GM23338 (cell line): ENCODE measurements around the gene SYT15. TPM values are rescaled to one million over a fixed set of nuclear protein-coding genes. Genes with fewer than 3 reads are reported as not detected.

Source experiments
- ATAC-seq: fragments of 200-7000 bp; cut with Tn5 transposase; 3 replicates; pipeline ENCODE4 v1.9.1; 2020
- DNase-seq: peaks from one replicate; pipeline ENCODE4 v3.0.0-alpha.2; 2015; ENCODE audit warnings: low spot score
- H2AFZ ChIP-seq: fragments of 200-600 bp; sonication (generic); 2 replicates; pipeline ENCODE4 v1.8.0; 2016; ENCODE audit warnings: antibody characterized with exemption, mild to moderate bottlenecking, moderate library complexity
- H3F3A ChIP-seq: fragments of 200-600 bp; sonication (generic); replicated peaks from 2 replicates; pipeline ENCODE4 v1.8.0; 2017; ENCODE audit warnings: antibody characterized with exemption, mixed run types, low read depth
- H3K27ac ChIP-seq: fragments of 200-600 bp; sonication (generic); 2 replicates; pipeline ENCODE4 v1.6.1; 2016; ENCODE audit warnings: low read depth
- H3K27me3 ChIP-seq: fragments of 200-600 bp; sonication (generic); 2 replicates; pipeline ENCODE4 v1.8.0; 2016; ENCODE audit warnings: mild to moderate bottlenecking, mixed run types, moderate library complexity; ENCODE audit not compliant: insufficient read depth
- H3K36me3 ChIP-seq: fragments of 200-600 bp; sonication (generic); 2 replicates; pipeline ENCODE4 v1.8.0; 2016; ENCODE audit warnings: mild to moderate bottlenecking; ENCODE audit not compliant: insufficient read depth
- H3K4me1 ChIP-seq: fragments of 200-600 bp; sonication (generic); 2 replicates; pipeline ENCODE4 v1.8.0; 2016; ENCODE audit warnings: mild to moderate bottlenecking, moderate library complexity; ENCODE audit not compliant: insufficient read depth
- H3K4me2 ChIP-seq: fragments of 200-600 bp; sonication (generic); 2 replicates; pipeline ENCODE4 v1.7.1; 2017; ENCODE audit warnings: mixed run types
- H3K4me3 ChIP-seq: fragments of 200-600 bp; sonication (generic); 2 replicates; pipeline ENCODE4 v1.6.1; 2016; ENCODE audit warnings: mixed run types
- H3K79me2 ChIP-seq: fragments of 200-600 bp; sonication (generic); replicated peaks from 2 replicates; pipeline ENCODE4 v1.8.0; 2017; ENCODE audit warnings: mild to moderate bottlenecking; ENCODE audit not compliant: insufficient read depth
- H3K9me2 ChIP-seq: fragments of 200-600 bp; sonication (generic); 2 replicates; pipeline ENCODE4 v1.8.0; 2017; ENCODE audit not compliant: insufficient read depth
- H4K20me1 ChIP-seq: fragments of 200-600 bp; sonication (generic); replicated peaks from 2 replicates; pipeline ENCODE4 v1.8.0; 2017; ENCODE audit warnings: mild to moderate bottlenecking; ENCODE audit not compliant: insufficient read depth
- H3K27ac Mint-ChIP-seq: 2 replicates; pipeline ENCODE4 v1.8.0; 2020; ENCODE audit warnings: inconsistent platforms, mild to moderate bottlenecking, moderate library complexity, mixed read lengths
- H3K27me3 Mint-ChIP-seq: 3 replicates; pipeline ENCODE4 v1.8.0; 2022; ENCODE audit warnings: low read depth, mild to moderate bottlenecking, moderate library complexity, mixed read lengths, inconsistent platforms; ENCODE audit not compliant: insufficient read depth, poor library complexity
- H3K36me3 Mint-ChIP-seq: 3 replicates; pipeline ENCODE4 v1.8.0; 2021; ENCODE audit warnings: low read depth, mild to moderate bottlenecking, inconsistent platforms, moderate library complexity, mixed read lengths
- H3K4me1 Mint-ChIP-seq: 3 replicates; pipeline ENCODE4 v1.8.0; 2020; ENCODE audit warnings: mild to moderate bottlenecking, inconsistent platforms, mixed read lengths
- H3K4me3 Mint-ChIP-seq: 3 replicates; pipeline ENCODE4 v1.8.0; 2021; ENCODE audit warnings: moderate library complexity, mild to moderate bottlenecking, inconsistent platforms, mixed read lengths
- H3K9me3 Mint-ChIP-seq: 3 replicates; pipeline ENCODE4 v1.8.0; 2020; ENCODE audit warnings: moderate library complexity, mild to moderate bottlenecking, inconsistent platforms, mixed read lengths
- CTCF ChIP-seq, 2 experiments: fragments of 200-600 bp in 1 of 2; sonication (generic) in 1 of 2; conservative IDR thresholded peaks; 2 replicates each; pipeline versions ENCODE4 v1.5.1 to v1.6.1; 2016 to 2017; ENCODE audit warnings: antibody characterized with exemption in 2 of 2, low read depth in 2 of 2, mild to moderate bottlenecking in 2 of 2, moderate library complexity in 1 of 2
- ZNF331 ChIP-seq: fragments of 250-450 bp; sonication (Bioruptor Pico); IDR thresholded peaks from 2 replicates; pipeline ENCODE4 v1.5.0; 2020; ENCODE audit warnings: low read depth, mild to moderate bottlenecking, moderate library complexity
- polyA plus RNA-seq: library from polyadenylated mRNA; unstranded; fragments of >200 nt; fragmentation: Nextera tagmentation; extraction: Ambion mirVana; gene quantifications from 2 replicates; pipeline ENCODE4 v1.2.1, GENCODE V29; 2016
- total RNA-seq: library from RNA; depleted of rRNA; stranded (reverse); fragments of >200 nt; shearing (Covaris generic); gene quantifications from 2 replicates; pipeline ENCODE4 v1.2.3, GENCODE V29; 2014
- TF ChIP-seq, protein P1 (sequence below): fragments of 250-450 bp; sonication (Bioruptor Pico); IDR thresholded peaks from 2 replicates; pipeline ENCODE4 v1.5.0; 2020; ENCODE audit warnings: mild to moderate bottlenecking, moderate library complexity
- TF ChIP-seq, protein P2 (sequence below): IDR thresholded peaks from 2 replicates; pipeline ENCODE4 v1.6.1; 2016; ENCODE audit warnings: antibody characterized with exemption

The SYT15 gene
- total and polyA plus RNA-seq, 2 experiments from 2014 or later = 1.5 TPM; not detected in 1

DNA sequence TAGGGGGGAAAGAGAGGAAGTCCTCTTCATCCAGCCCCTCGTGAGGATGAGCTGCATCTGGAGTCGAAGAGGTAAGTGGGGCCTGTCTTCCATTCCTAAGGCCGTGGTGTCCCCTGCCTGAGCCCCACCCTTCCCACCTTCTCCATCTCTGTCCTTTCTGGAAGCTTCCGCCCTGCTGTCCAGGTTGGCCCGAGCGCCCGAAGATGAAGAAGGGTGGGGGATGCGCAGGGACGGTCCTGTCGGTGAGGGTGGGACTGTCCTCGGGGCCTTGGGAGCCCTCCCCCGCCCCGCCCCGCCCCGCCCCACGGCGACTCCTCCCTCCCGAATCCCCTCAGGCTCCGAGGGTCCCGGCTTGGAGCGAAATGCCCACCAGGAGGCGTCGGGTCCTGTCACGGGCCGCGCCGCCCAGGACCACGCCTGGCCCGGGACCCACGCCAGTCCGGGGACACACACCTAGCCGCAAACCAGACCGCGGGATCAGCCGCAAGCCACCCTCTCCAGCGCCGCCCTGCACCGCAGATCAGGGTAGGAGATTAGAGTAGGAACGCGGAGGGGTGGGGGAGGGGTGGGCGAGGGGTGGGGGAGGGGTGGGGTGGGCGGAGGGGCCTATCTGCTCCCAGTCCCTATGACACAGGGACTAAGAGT is 37.8 kb upstream of the SYT15 start:
- ATAC-seq = peak; percentile 67
- Mint-ChIP-seq H3K27ac (no peak overlapping the region), H3K9me3 (no peaks in the 10 kb centered on the region)

More for the DNA sequence above, 37.8 kb upstream of the SYT15 start:
- peaks cover 3% of the 10 kb centered on the region; the same call in 1 of the 2 replicates for H4K20me1 ChIP-seq
- peaks cover 29% of the 10 kb centered on the region for H3K4me1 ChIP-seq
- Mint-ChIP-seq H3K4me3 (peak overlapping the region; percentile 62), H3K36me3 (no peaks in the 10 kb centered on the region; the same call in 2 of the 3 replicates), H3K27me3 (peaks cover 22% of the 10 kb centered on the region), H3K4me1 (peaks cover 28% of the 10 kb centered on the region)
- no peak overlapping the region for H3K27ac ChIP-seq
- H3K9me2 ChIP-seq = peaks cover 9% of the 10 kb centered on the region; the same call in 1 of the 2 replicates
- TF ChIP-seq CTCF (conservative IDR thresholded peaks at IDR 0.05; ENCODE audit: low read depth in 2 of 2) (peak; percentile 60 to 64), ZNF331 (CRISPR knock-in tag) (no peak)
- TF ChIP-seq, protein P1, sequence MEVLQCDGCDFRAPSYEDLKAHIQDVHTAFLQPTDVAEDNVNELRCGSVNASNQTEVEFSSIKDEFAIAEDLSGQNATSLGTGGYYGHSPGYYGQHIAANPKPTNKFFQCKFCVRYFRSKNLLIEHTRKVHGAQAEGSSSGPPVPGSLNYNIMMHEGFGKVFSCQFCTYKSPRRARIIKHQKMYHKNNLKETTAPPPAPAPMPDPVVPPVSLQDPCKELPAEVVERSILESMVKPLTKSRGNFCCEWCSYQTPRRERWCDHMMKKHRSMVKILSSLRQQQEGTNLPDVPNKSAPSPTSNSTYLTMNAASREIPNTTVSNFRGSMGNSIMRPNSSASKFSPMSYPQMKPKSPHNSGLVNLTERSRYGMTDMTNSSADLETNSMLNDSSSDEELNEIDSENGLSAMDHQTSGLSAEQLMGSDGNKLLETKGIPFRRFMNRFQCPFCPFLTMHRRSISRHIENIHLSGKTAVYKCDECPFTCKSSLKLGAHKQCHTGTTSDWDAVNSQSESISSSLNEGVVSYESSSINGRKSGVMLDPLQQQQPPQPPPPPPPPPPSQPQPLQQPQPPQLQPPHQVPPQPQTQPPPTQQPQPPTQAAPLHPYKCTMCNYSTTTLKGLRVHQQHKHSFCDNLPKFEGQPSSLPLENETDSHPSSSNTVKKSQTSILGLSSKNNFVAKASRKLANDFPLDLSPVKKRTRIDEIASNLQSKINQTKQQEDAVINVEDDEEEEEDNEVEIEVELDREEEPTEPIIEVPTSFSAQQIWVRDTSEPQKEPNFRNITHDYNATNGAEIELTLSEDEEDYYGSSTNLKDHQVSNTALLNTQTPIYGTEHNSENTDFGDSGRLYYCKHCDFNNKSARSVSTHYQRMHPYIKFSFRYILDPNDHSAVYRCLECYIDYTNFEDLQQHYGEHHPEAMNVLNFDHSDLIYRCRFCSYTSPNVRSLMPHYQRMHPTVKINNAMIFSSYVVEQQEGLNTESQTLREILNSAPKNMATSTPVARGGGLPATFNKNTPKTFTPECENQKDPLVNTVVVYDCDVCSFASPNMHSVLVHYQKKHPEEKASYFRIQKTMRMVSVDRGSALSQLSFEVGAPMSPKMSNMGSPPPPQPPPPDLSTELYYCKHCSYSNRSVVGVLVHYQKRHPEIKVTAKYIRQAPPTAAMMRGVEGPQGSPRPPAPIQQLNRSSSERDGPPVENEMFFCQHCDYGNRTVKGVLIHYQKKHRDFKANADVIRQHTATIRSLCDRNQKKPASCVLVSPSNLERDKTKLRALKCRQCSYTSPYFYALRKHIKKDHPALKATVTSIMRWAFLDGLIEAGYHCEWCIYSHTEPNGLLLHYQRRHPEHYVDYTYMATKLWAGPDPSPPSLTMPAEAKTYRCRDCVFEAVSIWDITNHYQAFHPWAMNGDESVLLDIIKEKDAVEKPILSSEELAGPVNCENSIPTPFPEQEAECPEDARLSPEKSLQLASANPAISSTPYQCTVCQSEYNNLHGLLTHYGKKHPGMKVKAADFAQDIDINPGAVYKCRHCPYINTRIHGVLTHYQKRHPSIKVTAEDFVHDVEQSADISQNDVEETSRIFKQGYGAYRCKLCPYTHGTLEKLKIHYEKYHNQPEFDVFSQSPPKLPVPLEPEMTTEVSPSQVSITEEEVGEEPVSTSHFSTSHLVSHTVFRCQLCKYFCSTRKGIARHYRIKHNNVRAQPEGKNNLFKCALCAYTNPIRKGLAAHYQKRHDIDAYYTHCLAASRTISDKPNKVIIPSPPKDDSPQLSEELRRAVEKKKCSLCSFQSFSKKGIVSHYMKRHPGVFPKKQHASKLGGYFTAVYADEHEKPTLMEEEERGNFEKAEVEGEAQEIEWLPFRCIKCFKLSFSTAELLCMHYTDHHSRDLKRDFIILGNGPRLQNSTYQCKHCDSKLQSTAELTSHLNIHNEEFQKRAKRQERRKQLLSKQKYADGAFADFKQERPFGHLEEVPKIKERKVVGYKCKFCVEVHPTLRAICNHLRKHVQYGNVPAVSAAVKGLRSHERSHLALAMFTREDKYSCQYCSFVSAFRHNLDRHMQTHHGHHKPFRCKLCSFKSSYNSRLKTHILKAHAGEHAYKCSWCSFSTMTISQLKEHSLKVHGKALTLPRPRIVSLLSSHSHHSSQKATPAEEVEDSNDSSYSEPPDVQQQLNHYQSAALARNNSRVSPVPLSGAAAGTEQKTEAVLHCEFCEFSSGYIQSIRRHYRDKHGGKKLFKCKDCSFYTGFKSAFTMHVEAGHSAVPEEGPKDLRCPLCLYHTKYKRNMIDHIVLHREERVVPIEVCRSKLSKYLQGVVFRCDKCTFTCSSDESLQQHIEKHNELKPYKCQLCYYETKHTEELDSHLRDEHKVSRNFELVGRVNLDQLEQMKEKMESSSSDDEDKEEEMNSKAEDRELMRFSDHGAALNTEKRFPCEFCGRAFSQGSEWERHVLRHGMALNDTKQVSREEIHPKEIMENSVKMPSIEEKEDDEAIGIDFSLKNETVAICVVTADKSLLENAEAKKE (CRISPR knock-in tag) = 0 out of 2 replicates have a peak, but pooled peaks have one; percentile 35
- TF ChIP-seq, protein P2, sequence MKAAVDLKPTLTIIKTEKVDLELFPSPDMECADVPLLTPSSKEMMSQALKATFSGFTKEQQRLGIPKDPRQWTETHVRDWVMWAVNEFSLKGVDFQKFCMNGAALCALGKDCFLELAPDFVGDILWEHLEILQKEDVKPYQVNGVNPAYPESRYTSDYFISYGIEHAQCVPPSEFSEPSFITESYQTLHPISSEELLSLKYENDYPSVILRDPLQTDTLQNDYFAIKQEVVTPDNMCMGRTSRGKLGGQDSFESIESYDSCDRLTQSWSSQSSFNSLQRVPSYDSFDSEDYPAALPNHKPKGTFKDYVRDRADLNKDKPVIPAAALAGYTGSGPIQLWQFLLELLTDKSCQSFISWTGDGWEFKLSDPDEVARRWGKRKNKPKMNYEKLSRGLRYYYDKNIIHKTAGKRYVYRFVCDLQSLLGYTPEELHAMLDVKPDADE = no peak
- H3K4me2 ChIP-seq = peak overlapping the region; percentile 80
- no peaks in the 10 kb centered on the region; the same call in 1 of the 2 replicates for H3K27me3 ChIP-seq
- H3K79me2 ChIP-seq = no peaks in the 10 kb centered on the region
- peak; percentile 89 for DNase-seq
- H3K36me3 ChIP-seq = no peaks in the 10 kb centered on the region
- H3K4me3 ChIP-seq = peak overlapping the region; percentile 64
- H2AFZ ChIP-seq = peak overlapping the region; percentile 95
- 0 out of 2 replicates have a peak, but pooled peaks cover 5% of the 10 kb centered on the region for H3F3A ChIP-seq
